ENCODE results near the gene ZBTB16.

Gene ZBTB16

DNA sequence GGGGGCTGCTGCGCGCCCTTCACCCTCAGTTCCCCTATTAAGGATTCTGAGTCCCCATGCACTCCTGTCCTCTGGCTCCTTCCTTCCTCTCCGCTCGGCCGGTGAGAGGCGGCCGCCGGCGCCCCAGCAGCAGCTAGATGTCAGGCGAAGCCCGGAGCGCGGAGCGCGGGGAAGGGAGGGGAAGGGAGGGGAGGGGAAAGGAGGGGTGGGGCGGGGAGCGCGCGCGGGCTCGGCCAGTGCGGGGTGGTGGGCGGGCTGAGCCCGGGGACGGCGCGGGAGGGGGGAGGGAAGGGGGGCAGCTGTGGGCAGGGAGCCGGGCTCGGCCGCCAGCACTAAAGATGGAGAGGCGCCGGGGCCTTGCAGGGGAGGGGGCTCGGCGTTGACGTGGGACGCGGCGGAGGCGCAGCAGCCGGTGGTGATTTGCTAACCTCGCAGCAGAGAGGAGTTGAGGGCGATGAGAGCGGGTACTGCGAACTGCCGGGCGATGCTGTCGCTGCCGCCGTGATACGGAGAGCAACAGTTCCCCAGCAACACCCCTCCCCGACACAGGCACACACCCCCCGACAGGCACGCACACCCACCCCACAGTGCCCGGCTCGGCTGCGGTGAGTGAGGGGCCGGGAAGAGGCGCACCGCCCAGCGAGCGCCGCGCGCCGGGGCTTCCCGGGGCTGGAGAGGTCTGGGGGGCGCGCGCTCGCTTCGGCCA lies at the start of gene ZBTB16:
Gene ZBTB16 (plus strand): TSS at position 434 of the 706 bp plus-strand sequence. CDS start 3,590 bp downstream, outside the sequence.
- DNase-seq: peak in 55 of 56 donors; percentile 59 to 95 (median 86)

GRCh38 chr11:114010931-114011330 lies 48.6 kb upstream of the ZBTB16 start:
- DNase-seq: no peak

DNA sequence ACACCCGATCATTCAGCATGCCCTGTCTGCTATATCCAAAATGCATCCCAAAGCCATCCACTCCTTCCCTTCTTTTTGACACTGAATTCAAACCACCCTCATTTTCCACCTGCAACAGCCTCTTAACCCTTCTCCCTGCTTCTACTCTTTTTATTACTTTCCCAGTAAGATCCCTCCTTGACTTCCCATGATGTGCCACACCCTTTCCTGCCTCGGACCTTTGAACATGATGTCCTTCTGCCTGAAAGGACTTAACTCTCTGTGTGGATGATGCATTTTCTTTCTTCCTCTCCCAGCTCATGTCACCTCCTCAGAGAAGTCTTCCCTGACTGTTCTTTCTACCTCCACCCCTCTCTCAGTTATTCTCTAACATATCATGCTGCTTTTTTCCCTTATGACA lies 48.1 kb upstream of the ZBTB16 start:
- DNase-seq: no peak

- DNase-seq: no peak
Measured at GRCh38 chr11:114015117-114015516, 44.4 kb upstream of the ZBTB16 start.

DNA sequence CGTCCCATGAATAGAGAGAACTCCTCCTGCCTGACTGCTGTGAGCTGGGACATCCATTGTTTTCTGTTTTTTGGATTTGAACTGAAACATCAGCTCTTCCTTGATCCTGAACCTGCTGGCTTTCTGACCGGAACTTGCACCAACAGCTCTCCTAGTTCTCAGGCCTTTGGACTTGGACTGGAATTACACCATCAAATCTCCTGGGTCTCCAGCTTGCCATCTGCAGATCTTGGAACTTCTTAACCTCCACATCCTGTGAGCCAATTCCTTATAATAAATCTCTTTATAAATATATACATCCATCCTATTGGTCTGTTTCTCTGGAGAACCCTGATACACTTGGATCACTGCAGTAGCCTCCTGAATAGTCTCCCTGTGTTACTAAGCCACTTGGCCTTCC lies 42.5 kb upstream of the ZBTB16 start:
- DNase-seq: no peak

- no peak for DNase-seq
Measured at GRCh38 chr11:114017723-114018122, 41.8 kb upstream of the ZBTB16 start.

DNA sequence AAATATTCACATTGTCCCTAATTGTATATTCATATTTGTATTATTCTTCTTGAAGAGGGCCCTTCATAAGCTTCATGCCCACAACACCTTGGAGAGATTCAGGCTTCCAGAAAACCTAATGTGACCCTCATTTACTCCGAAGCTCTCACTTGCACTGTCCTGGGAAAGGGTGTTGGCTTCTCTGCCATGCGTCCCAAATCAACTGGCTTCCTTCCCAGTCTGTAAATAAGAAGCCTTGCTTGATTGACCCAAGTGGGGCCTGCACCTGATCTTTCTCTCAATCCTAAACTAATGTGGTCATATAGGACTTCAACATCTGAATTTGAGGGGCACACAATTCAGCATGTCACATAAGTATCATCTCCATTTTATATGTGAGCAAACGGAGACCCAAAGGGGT lies 40.5 kb upstream of the ZBTB16 start:
- no peak for DNase-seq

- no peak for DNase-seq
Measured at GRCh38 chr11:114019574-114019973, 39.9 kb upstream of the ZBTB16 start.

DNA sequence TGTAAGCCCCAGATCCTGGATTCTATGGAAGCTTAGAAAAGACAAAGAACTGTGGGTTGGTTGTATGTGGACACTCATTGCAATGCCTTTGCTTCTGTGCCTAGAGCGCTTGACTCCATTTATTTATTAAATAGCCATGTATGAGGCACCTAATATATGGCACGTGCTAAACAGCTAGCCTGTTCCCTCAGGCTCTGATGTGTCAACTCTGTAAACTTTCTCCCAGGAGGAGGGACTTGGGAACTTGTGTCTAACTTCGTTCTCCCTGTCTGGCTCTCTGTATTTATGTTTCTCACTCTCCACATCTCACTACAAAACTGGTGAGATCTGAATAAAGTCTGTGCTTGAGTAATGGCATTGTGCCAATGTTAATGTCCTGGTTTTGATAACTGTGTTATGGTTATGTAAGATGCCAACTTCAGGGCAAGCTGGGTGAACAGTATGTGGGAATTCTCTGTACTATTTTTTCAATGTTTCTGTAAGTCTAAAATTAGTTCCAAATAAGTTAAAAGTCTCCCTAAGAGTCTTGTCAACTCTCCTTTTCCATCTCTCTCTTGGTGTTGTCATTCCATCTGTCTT lies 34.1 kb upstream of the ZBTB16 start:
- no peak for DNase-seq

DNA sequence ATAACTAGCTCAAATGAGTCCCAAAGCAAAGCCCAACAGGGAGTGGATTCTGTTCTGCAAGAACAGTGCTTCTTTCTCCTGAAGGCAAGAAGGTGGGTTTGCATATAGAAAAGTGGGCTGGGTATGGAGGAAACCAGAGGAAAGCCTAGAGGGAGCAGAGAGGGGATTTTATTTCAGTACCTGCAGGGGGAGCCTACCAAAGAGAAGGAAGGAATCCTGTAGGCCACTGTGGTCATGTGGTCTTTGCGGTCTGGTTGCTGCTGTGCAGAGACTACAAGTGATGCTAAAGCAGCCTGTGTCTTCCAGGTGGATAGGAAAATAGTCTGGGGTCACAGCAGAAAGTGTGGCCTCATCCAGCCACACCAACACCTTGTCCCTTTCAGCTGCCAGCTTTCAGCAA lies 33.2 kb upstream of the ZBTB16 start:
- DNase-seq: no peak

DNA sequence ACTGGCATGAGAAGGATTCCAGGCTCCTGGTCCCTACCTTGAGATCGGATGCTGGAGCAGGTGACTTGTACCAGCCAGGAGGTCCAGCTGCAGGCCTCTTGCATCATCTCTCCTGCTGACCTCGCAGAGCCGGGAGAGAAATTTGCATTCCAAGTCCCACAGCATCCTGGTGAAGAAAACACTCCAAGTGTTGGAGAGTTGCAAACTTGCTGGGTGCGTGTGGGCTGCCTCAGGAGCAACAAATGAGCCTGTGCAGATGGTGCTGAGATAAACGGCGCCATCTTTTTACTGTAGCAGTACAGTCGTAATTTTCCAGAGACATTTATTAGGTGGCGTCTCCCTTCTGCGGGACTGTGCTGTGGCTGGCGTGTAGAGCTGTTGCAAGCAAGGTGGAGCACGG lies 32.1 kb upstream of the ZBTB16 start:
- no peak for DNase-seq

DNA sequence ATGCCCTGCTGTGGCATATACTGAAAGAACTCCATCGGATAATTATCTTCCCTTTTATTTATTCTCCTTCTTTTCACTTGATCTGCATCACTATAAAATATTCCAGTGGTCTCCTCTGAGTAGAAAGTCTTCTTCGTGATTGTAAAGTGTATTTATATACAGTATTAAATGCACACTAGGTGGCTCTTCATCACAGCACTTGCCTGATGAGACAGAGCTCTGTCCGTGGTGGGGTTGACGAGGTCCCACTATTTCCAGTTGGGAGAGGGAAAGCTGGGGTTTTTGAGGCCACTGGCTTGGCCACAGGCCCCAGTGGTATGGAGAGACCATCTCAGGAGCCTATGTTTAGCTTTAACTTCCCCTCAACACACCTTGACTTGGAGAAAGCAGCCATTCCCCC lies 31.6 kb upstream of the ZBTB16 start:
- DNase-seq: no peak

DNA sequence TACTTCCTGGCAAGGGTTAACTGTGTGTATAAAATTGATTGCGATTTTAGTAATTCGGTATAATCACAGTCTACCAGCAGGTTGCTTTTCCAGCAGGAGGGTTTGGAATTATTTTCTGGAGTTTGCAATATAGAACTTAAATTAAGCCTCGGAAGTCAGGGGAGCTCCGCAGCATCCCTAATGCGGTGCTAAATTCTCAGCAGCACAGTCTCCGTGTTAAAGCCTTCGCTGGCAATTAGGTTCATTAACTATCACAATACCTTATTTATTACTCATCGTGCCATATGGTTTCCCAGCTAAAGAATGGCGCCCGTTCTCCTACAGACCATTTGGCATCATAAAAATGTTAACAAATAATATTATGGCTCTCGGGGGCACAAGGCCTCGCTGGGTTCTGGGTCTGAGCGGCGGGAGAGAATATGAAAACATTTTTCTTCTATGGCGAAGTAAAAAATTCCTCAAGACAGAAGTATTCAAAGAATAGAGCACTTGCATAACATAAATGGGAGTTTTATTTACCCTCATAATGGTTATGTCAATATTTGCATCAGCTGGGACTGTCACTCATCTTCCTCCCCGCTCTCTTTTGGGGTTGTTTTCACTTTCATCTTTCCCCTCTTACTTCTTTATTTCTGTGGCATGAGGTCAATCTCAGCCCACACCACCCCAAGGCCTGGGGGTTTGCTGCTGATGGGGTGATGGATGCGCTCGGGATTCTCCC lies 28.1 kb upstream of the ZBTB16 start:
- no peak for DNase-seq

- no peak for DNase-seq
Measured at GRCh38 chr11:114031967-114032320, 27.6 kb upstream of the ZBTB16 start.

- no peak for DNase-seq
Measured at GRCh38 chr11:114033066-114033465, 26.4 kb upstream of the ZBTB16 start.

DNA sequence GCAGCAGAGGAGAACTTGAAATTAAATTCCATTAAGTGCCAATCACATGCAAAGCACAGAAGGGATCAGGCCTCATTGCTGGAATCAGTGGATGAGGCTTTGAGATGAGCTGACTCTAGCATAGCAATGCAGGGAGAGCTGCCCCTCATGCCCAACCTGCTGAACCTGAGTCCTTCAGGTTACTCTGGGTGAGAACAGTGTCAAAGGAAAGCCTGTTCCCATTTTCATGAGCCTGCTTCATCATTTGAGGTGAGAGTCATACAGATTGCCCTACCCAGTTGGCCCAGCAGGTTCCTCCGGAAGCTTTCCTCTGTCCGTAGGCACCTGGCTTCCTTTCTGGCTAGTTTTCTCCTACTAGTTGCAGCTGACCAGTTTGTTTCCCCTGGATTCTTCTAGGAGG lies 25.9 kb upstream of the ZBTB16 start:
- no peak for DNase-seq

DNA sequence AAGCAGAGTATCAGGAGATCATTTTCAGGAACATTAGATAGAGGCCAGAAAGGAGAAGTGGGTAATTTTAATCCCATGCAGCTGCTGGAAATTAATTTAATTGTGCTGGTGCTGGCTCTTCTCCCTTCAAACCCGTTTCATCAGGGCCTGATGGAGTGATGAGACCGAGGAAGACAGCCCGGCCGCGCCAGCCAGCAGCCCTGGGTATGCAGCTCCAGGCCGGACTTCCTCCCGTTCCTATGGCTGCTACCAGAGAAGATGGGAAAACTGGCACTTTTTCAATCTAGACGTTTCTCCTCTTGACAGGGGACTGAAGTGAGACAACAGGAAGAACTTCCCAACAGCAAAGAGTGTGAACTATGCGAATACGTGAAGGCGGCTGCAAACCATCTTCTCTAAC lies 24.6 kb upstream of the ZBTB16 start:
- DNase-seq: no peak

GRCh38 chr11:114036147-114036811 lies 23.2 kb upstream of the ZBTB16 start:
- DNase-seq: peak in 49 of 56 donors; percentile 12 to 79 (median 50)

DNA sequence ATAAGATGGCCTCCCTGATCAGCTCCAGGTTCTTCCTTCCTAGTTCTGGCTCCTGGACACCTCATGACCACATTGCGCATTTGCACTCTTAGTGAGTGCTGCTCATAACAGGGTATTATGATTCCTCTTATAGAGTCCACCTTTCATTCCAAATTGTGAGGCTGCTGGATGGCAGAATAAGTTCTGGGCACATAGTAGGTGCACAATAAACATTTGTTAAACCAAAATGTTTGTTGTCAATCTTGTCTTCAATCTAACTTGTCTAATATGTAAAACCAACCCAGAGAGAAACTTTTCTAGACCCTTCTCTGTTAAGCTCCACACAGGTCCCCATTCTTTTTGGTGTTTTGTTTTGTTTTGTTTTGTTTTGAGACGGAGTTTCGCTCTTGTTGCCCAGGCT lies 22.6 kb upstream of the ZBTB16 start:
- no peak for DNase-seq

- no peak for DNase-seq
Measured at GRCh38 chr11:114039551-114039950, 20.0 kb upstream of the ZBTB16 start.

DNA sequence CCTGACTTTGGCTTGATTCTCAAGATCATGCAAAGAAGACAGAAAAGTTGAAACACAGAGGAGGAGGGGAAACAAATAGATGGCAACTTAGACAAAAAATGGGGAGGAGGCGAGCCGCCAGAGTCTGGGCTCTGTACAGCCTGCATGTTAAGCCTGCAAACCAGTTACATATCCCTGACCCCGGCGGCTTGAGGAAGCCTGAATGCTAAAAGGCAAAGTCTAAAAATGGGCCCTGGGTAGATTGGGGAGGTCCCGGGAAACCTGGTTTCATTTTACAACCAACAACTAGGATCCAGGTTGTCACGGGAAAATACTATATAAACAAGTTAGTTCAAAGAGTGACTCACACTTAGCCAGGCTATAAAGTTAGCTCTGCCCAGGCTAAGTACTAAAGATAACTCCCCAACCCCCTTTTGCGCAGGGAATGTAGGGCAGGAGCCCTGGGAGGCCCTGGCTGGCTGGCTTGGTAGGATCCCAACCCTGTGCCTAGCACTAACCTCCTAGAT lies 18.8 kb upstream of the ZBTB16 start:
- no peak for DNase-seq

- DNase-seq: no peak
Measured at GRCh38 chr11:114042234-114042633, 17.3 kb upstream of the ZBTB16 start.

Measured in nucleus accumbens (tissue), 56 donors.